ENCODE data around the gene EVC2. TPM values are rescaled to one million over a fixed set of nuclear protein-coding genes. Genes with fewer than 3 reads are reported as not detected.

The EVC2 gene
- total and polyA plus RNA-seq, 2 of the 13 experiments (the other 11 are each of a cell fraction or from before 2014, with no cell fraction given) = not detected

- TF ChIP-seq ZBTB33 (CRISPR knock-in tag; IDR thresholded peaks at IDR 0.05) (no peak), JUNB (CRISPR knock-in tag; IDR thresholded peaks at IDR 0.05; ENCODE audit: borderline replicate concordance) (no peak), KDM6A (CRISPR knock-in tag; IDR thresholded peaks at IDR 0.05; ENCODE audit: low read depth) (no peak), REL (CRISPR knock-in tag; conservative IDR thresholded peaks at IDR 0.05) (no peak), ZNF720 (CRISPR knock-in tag; IDR thresholded peaks at IDR 0.05) (no peak), ZNF572 (CRISPR knock-in tag; IDR thresholded peaks at IDR 0.05) (no peak), YY1 (IDR thresholded peaks at IDR 0.05; ENCODE audit: insufficient read depth, insufficient replicate concordance, low read depth, low read length) (no peak), ZBTB7A (CRISPR knock-in tag; IDR thresholded peaks at IDR 0.05) (no peak)
Observed at GRCh38 chr4:5636766-5637670, 71.3 kb downstream of the EVC2 start (continued).

- intact Hi-C loops (cut with micrococcal nuclease; ENCODE audit: unreplicated experiment) = no loop called here
- no peak for DNase-seq (ENCODE audit: low spot score)
- Histone ChIP-seq H2AFZ (ENCODE audit: low read length) (no peak overlapping the region), H4K20me1 (ENCODE audit: insufficient read depth, low read length) (no peaks in the 10 kb centered on the region), H3K9ac (ENCODE audit: insufficient read depth, low read depth, low read length) (no peak overlapping the region), H3K36me3 (replicated peaks in 1 of 2; ENCODE audit: control insufficient read depth in 1 of 2, insufficient read depth in 2 of 2, low read length in 2 of 2) (no peaks in the 10 kb centered on the region), H3K79me2 (ENCODE audit: insufficient read depth, low read length) (no peaks in the 10 kb centered on the region), H3K27ac (ENCODE audit: extremely low read length, insufficient read depth, low read length) (no peak overlapping the region), H3K4me1 (ENCODE audit: insufficient read depth, low read length) (peaks cover 6% of the 10 kb centered on the region; the same call in 1 of the 2 replicates), H3K9me3 (ENCODE audit: low read length) (no peaks in the 10 kb centered on the region), H3K27me3 (ENCODE audit: control insufficient read depth in 1 of 2, insufficient read depth in 2 of 2, low read length in 2 of 2) (no peaks in the 10 kb centered on the region; a peak in 1 of 5 replicates), H3K4me2 (ENCODE audit: low read depth, low read length) (no peak overlapping the region), H3K4me3 (replicated peaks in 1 of 3; ENCODE audit: insufficient read depth in 1 of 3, low read depth in 2 of 3, low read length in 3 of 3) (no peak overlapping the region)
- FAIRE-seq = no peak
- ChIA-PET POLR2A (no interaction called here), CTCF (ENCODE audit: low intra/inter-chr PET ratio, low total read pairs) (no interaction called here)
- in situ Hi-C loops (cut with HindIII; ENCODE audit: extremely low pct_ligation_motif_present, low pct_unique_long_range_greater_than_20kb) = no loop called here
- ATAC-seq = no peak
- no TSS peak for BruUV-seq (replicated peaks)
- no peak for TF ChIP-seq ZNF282 (IDR thresholded peaks at IDR 0.05; ENCODE audit: partially characterized antibody)
- TF ChIP-seq MAFK (conservative IDR thresholded peaks at IDR 0.05 in 1 of 2, IDR thresholded peaks at IDR 0.05 in 1 of 2; ENCODE audit: low read length in 2 of 2) = no peak
- TF ChIP-seq HOXA9 (CRISPR knock-in tag; IDR thresholded peaks at IDR 0.05; ENCODE audit: borderline replicate concordance) = no peak
- no peak for TF ChIP-seq HNRNPUL1 (IDR thresholded peaks at IDR 0.05; ENCODE audit: low read depth, low read length)
- no peak for TF ChIP-seq CERS6 (CRISPR knock-in tag; IDR thresholded peaks at IDR 0.05)
- TF ChIP-seq ZNF260 (CRISPR knock-in tag; IDR thresholded peaks at IDR 0.05; ENCODE audit: borderline replicate concordance, low read depth) = no peak
- WGBS (ENCODE audit: low lambda C conversion rate) = 50% methylated on average over 7 of the region's 7 CpGs
Observed at GRCh38 chr4:5635826-5636195, 72.5 kb downstream of the EVC2 start.
